Astrocyte (in vitro differentiated cells and primary cell): ENCODE measurements around the gene PKD1. TPM values are rescaled to one million over a fixed set of nuclear protein-coding genes. Genes with fewer than 3 reads are reported as not detected.
"Not testable (repeated sequence)": the region's sequence is repeated elsewhere in the genome, so short reads cannot be mapped to it uniquely, and the experiment has no call there.

ENCODE experiments used
- DNase-seq: peaks from one replicate; pipeline ENCODE4 v3.0.0-alpha.2; 2010; ENCODE audit warnings: low read depth
- FAIRE-seq: peaks from 2 replicates; lab custom pipeline; 2011; peaks lifted over from hg19 to GRCh38; lab: Jason Lieb, UNC
- H2AFZ ChIP-seq: 2 replicates; pipeline ENCODE4 v1.6.0; 2012; ENCODE audit warnings: low read depth, low read length, inconsistent platforms
- H3K27ac ChIP-seq: 2 replicates; pipeline ENCODE4 v1.5.1; 2011; ENCODE audit warnings: low read depth, low read length, inconsistent platforms
- H3K27me3 ChIP-seq: 2 replicates; pipeline ENCODE4 v1.6.0; 2011; ENCODE audit warnings: low read length, inconsistent platforms; ENCODE audit not compliant: insufficient read depth
- H3K36me3 ChIP-seq: 2 replicates; pipeline ENCODE4 v1.5.1; 2011; ENCODE audit warnings: low read length, inconsistent platforms; ENCODE audit not compliant: insufficient read depth
- H3K4me1 ChIP-seq: 2 replicates; pipeline ENCODE4 v1.5.1; 2011; ENCODE audit warnings: low read length, inconsistent platforms; ENCODE audit not compliant: insufficient read depth
- H3K4me2 ChIP-seq: 2 replicates; pipeline ENCODE4 v1.6.0; 2012; ENCODE audit warnings: low read length, inconsistent platforms
- H3K4me3 ChIP-seq: 2 replicates; pipeline ENCODE4 v1.5.1; 2011; ENCODE audit warnings: low read depth, mild to moderate bottlenecking, low read length, inconsistent platforms; ENCODE audit not compliant: insufficient read depth
- H3K79me2 ChIP-seq: 2 replicates; pipeline ENCODE4 v1.6.0; 2012; ENCODE audit warnings: mild to moderate bottlenecking, low read length, inconsistent platforms; ENCODE audit not compliant: insufficient read depth
- H3K9ac ChIP-seq: 2 replicates; pipeline ENCODE4 v1.6.0; 2012; ENCODE audit warnings: mild to moderate bottlenecking, low read length, inconsistent platforms
- H3K9me3 ChIP-seq: 2 replicates; pipeline ENCODE4 v1.5.1; 2012; ENCODE audit warnings: low read depth, mild to moderate bottlenecking, low read length, inconsistent platforms; ENCODE audit not compliant: insufficient read depth
- H4K20me1 ChIP-seq: 2 replicates; pipeline ENCODE4 v1.6.0; 2012; ENCODE audit warnings: low read length, inconsistent platforms; ENCODE audit not compliant: insufficient read depth
- H3K27ac Mint-ChIP-seq: one replicate; pipeline ENCODE4 v1.8.0; 2021; ENCODE audit warnings: mild to moderate bottlenecking, mixed read lengths; ENCODE audit not compliant: unreplicated experiment
- H3K27me3 Mint-ChIP-seq: one replicate; pipeline ENCODE4 v1.8.0; 2021; ENCODE audit warnings: low read depth, mixed read lengths; ENCODE audit not compliant: unreplicated experiment
- H3K36me3 Mint-ChIP-seq: one replicate; pipeline ENCODE4 v1.8.0; 2021; ENCODE audit warnings: low read depth, mixed read lengths; ENCODE audit not compliant: unreplicated experiment
- H3K4me1 Mint-ChIP-seq: one replicate; pipeline ENCODE4 v1.8.0; 2021; ENCODE audit warnings: low read depth, mixed read lengths; ENCODE audit not compliant: unreplicated experiment
- H3K4me3 Mint-ChIP-seq: one replicate; pipeline ENCODE4 v1.8.0; 2021; ENCODE audit warnings: mild to moderate bottlenecking, moderate library complexity, mixed read lengths; ENCODE audit not compliant: unreplicated experiment
- H3K9me3 Mint-ChIP-seq: one replicate; pipeline ENCODE4 v1.8.0; 2021; ENCODE audit warnings: mild to moderate bottlenecking, mixed read lengths; ENCODE audit not compliant: unreplicated experiment
- total RNA-seq: library from RNA; stranded (reverse); gene quantifications from 2 replicates; pipeline ENCODE4 v1.2.1, GENCODE V29; 2021

The PKD1 gene
- total RNA-seq, 1 donor from 2014 or later, result 112 TPM

GRCh38 chr16:2129890-2130447 is 5.7 kb downstream of the PKD1 start:
- not testable (repeated sequence) for H3K27ac Mint-ChIP-seq, H3K36me3 Mint-ChIP-seq, H3K4me3 Mint-ChIP-seq, H4K20me1 ChIP-seq, H3K9me3 Mint-ChIP-seq, H3K9ac ChIP-seq, H3K36me3 ChIP-seq, H3K27me3 ChIP-seq, H3K27me3 Mint-ChIP-seq, H3K4me3 ChIP-seq, FAIRE-seq, H2AFZ ChIP-seq, H3K4me2 ChIP-seq, DNase-seq, H3K9me3 ChIP-seq, H3K27ac ChIP-seq
- Histone ChIP-seq H3K79me2 (peaks cover 48% of the 10 kb centered on the region), H3K4me1 (peaks cover 31% of the 10 kb centered on the region)
- peaks cover 15% of the 10 kb centered on the region for H3K4me1 Mint-ChIP-seq

- H3K4me2 ChIP-seq, H3K9me3 ChIP-seq, H2AFZ ChIP-seq, H3K4me3 ChIP-seq, H3K27me3 ChIP-seq, H4K20me1 ChIP-seq, H3K4me3 Mint-ChIP-seq, H3K9me3 Mint-ChIP-seq, H3K36me3 Mint-ChIP-seq, H3K27ac Mint-ChIP-seq, H3K27ac ChIP-seq, H3K36me3 ChIP-seq, H3K9ac ChIP-seq, FAIRE-seq, H3K27me3 Mint-ChIP-seq: not testable (repeated sequence)
- Histone ChIP-seq H3K4me1 (peaks cover 39% of the 10 kb centered on the region), H3K79me2 (peaks cover 50% of the 10 kb centered on the region)
- DNase-seq, result peak; percentile 58
- H3K4me1 Mint-ChIP-seq, result peaks cover 15% of the 10 kb centered on the region
These were observed 6.4 kb downstream of the PKD1 start for GRCh38 chr16:2129251-2129650.

DNA sequence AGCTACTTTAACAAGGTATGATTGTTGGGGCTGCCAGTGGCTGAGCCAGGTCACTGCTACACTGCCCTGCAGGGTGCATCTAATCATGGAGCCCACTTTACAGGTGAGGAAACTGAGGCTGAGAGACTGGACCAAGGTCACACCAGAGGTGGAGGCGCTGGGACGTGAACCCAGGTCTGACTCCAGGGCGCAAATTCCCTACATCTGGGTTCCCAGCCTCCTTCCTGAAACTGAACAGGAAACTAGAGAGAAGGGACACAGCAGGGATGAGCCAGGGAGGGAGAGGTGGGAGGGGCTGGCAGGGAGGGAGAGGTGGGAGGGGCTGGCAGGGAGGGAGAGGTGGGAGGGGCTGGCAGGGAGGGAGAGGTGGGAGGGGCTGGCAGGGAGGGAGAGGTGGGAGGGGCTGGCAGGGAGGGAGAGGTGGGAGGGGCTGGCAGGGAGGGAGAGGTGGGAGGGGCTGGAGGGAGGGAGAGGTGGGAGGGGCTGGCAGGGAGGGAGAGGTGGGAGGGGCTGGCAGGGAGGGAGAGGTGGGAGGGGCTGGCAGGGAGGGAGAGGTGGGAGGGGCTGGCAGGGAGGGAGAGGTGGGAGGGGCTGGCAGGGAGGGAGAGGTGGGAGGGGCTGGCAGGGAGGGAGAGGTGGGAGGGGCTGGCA is 7.9 kb downstream of the PKD1 start:
- H3K4me3 Mint-ChIP-seq, result not testable (repeated sequence)
- peaks cover 56% of the 10 kb centered on the region for H3K79me2 ChIP-seq

DNA sequence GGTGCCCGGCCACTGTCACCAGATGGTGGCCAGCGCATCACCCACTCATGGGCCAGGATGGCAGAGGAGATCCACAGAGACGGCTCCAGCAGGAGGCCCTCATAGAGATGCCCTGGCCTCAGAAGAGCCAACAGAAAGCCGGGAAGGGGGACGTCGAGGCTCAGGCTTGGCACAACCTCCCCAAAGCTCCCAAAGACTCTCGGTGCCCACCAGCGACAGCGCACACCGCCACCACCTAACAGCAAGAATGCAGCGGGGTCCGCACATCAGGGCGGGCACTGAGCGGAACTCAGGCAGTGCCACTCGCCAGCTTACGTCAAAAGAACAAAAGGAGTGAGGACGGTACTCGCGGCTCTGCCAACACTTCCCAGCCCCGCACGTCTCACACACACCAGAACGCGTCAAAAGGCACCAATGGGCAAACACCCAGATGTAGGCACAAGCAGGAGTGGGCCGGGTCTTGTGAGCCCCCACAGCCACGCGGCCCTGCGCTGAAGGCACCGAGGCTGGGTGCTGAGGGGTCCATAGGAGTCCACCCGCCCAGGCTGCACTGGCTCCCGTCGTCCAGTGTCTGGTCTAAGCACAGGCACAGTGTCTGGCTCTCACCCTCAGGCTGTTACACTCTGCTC is 8.7 kb downstream of the PKD1 start:
- H3K9me3 ChIP-seq, result not testable (repeated sequence)
- peak overlapping the region; percentile 52 for H3K4me2 ChIP-seq

More for the DNA sequence above, 7.9 kb downstream of the PKD1 start:
- Histone ChIP-seq H3K4me2 (peak overlapping the region; percentile 52), H3K4me1 (peaks cover 44% of the 10 kb centered on the region)
- not testable (repeated sequence) for H3K9ac ChIP-seq, H3K9me3 Mint-ChIP-seq, H2AFZ ChIP-seq, H3K36me3 Mint-ChIP-seq, FAIRE-seq, H3K36me3 ChIP-seq, H4K20me1 ChIP-seq, H3K27me3 Mint-ChIP-seq, H3K9me3 ChIP-seq, H3K27ac ChIP-seq, H3K27ac Mint-ChIP-seq, H3K27me3 ChIP-seq, H3K4me3 ChIP-seq
- peak; percentile 28 for DNase-seq
- peaks cover 15% of the 10 kb centered on the region for H3K4me1 Mint-ChIP-seq

DNA sequence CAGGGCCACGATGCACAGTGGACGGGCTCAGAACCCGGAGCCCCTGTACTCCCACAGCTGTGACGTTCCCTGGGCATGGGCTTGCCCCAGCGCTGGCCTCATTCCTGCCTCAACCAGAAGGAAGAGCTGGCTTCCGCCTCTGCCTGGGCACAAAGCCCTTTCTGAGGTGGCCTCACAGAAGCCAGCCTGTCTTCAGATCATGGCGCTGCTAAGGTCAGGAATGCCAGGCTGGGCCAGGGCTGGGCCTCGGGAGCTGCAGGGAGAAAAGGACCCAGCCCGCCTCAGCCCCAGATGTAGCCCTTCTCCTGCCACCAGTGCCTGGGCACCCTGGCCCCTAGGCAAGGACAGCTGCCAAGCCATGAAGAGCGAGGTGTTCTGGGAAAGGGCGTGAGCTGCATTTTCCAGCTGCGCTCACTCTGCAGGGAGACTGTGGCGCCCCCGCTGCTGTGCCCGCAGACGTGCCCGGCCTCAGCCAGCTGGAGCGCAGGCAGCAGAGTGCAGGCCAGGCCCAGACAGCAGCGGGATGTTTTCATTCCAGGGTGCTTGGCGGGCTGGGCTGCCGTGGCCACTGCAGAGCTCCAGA is 9.4 kb downstream of the PKD1 start:
- H3K4me1 ChIP-seq, result peaks cover 44% of the 10 kb centered on the region
- H3K9me3 Mint-ChIP-seq, H3K27me3 Mint-ChIP-seq, H3K36me3 ChIP-seq, FAIRE-seq, H2AFZ ChIP-seq, H3K27ac Mint-ChIP-seq, DNase-seq, H3K9me3 ChIP-seq, H3K36me3 Mint-ChIP-seq, H3K4me3 ChIP-seq, H3K27me3 ChIP-seq, H3K27ac ChIP-seq, H3K4me3 Mint-ChIP-seq: not testable (repeated sequence)
- peak overlapping the region; percentile 52 for H3K4me2 ChIP-seq
- peaks cover 10% of the 10 kb centered on the region for H4K20me1 ChIP-seq
- H3K9ac ChIP-seq, result peak overlapping the region; percentile 27
- H3K4me1 Mint-ChIP-seq, result peaks cover 15% of the 10 kb centered on the region
- peaks cover 66% of the 10 kb centered on the region for H3K79me2 ChIP-seq

More for the DNA sequence above, 8.7 kb downstream of the PKD1 start:
- not testable (repeated sequence) for H4K20me1 ChIP-seq, DNase-seq, FAIRE-seq, H3K4me3 ChIP-seq, H3K27me3 ChIP-seq, H3K36me3 Mint-ChIP-seq, H3K27me3 Mint-ChIP-seq, H3K36me3 ChIP-seq, H3K27ac ChIP-seq, H2AFZ ChIP-seq, H3K27ac Mint-ChIP-seq, H3K9me3 Mint-ChIP-seq
- Histone ChIP-seq H3K4me1 (peaks cover 44% of the 10 kb centered on the region), H3K79me2 (peaks cover 63% of the 10 kb centered on the region), H3K9ac (peak overlapping the region; percentile 18)
- peaks cover 15% of the 10 kb centered on the region for H3K4me1 Mint-ChIP-seq
- peak overlapping the region; percentile 35 for H3K4me3 Mint-ChIP-seq
